PC-9 (cell line): ENCODE measurements around the gene PDE8A. TPM values are rescaled to one million over a fixed set of nuclear protein-coding genes. Genes with fewer than 3 reads are reported as not detected.

Experiments
- BruUV-seq: library from RNA; stranded (reverse); fragments of 400-500 nt; replicated peaks from 2 replicates; lab custom pipeline; 2021; lab: Mats Ljungman, UMichigan
- CTCF ChIA-PET: fragments of 300-600 bp; sonication (Branson Sonifier 250); formaldehyde crosslinking; loops from one replicate; lab custom pipeline; 2022; ENCODE audit warnings: antibody characterized with exemption; lab: Charles Lee
- POLR2A ChIA-PET: fragments of 300-600 bp; sonication (Branson Sonifier 250); formaldehyde crosslinking; loops from one replicate; lab custom pipeline; 2022; ENCODE audit warnings: antibody characterized with exemption; ENCODE audit not compliant: unreplicated experiment; lab: Charles Lee
- DNase-seq, 2 experiments: peaks; one replicate each; pipeline versions ENCODE4 v3.0.0 to v3.0.0-alpha.2; 2015 to 2022; ENCODE audit warnings: mixed read lengths in 1 of 2
- H2AFZ ChIP-seq: fragments of 200-600 bp; sonication (generic); 2 replicates; pipeline ENCODE4 v1.8.1; 2017; ENCODE audit warnings: antibody characterized with exemption
- H3F3A ChIP-seq: fragments of 200-600 bp; sonication (generic); 2 replicates; pipeline ENCODE4 v1.8.1; 2017; ENCODE audit warnings: antibody characterized with exemption, mild to moderate bottlenecking, low read depth; ENCODE audit not compliant: insufficient read depth
- H3K27ac ChIP-seq: fragments of 200-600 bp; sonication (generic); 2 replicates; pipeline ENCODE4 v1.6.1; 2016; ENCODE audit warnings: mixed run types
- H3K27me3 ChIP-seq: fragments of 200-600 bp; sonication (generic); 2 replicates; pipeline ENCODE4 v1.6.1; 2016; ENCODE audit warnings: low read depth, mixed run types; ENCODE audit not compliant: insufficient read depth
- H3K36me3 ChIP-seq: fragments of 200-600 bp; sonication (generic); 2 replicates; pipeline ENCODE4 v1.6.1; 2016; ENCODE audit warnings: low read depth, mixed run types
- H3K4me1 ChIP-seq: fragments of 200-600 bp; sonication (generic); replicated peaks from 2 replicates; pipeline ENCODE4 v1.6.1; 2016; ENCODE audit warnings: mixed run types; ENCODE audit not compliant: insufficient read depth
- H3K4me2 ChIP-seq: fragments of 200-600 bp; sonication (generic); 2 replicates; pipeline ENCODE4 v1.6.1; 2017; ENCODE audit warnings: mixed run types
- H3K4me3 ChIP-seq: fragments of 200-600 bp; sonication (generic); 2 replicates; pipeline ENCODE4 v1.6.1; 2016; ENCODE audit warnings: mixed run types
- H3K79me2 ChIP-seq: fragments of 200-600 bp; sonication (generic); 2 replicates; pipeline ENCODE4 v1.6.1; 2017; ENCODE audit warnings: low read depth, mixed run types
- H3K9me2 ChIP-seq: fragments of 200-600 bp; sonication (generic); 2 replicates; pipeline ENCODE4 v1.8.1; 2017; ENCODE audit warnings: mild to moderate bottlenecking; ENCODE audit not compliant: insufficient read depth
- H3K9me3 ChIP-seq: fragments of 200-600 bp; sonication (generic); 2 replicates; pipeline ENCODE4 v1.8.1; 2016; ENCODE audit warnings: low read depth; ENCODE audit not compliant: insufficient read depth
- H4K20me1 ChIP-seq: fragments of 200-600 bp; sonication (generic); 2 replicates; pipeline ENCODE4 v1.8.1; 2017; ENCODE audit not compliant: insufficient read depth
- CTCF ChIP-seq: fragments of 200-600 bp; sonication (generic); conservative IDR thresholded peaks from 2 replicates; pipeline ENCODE4 v1.6.1; 2017; ENCODE audit warnings: mixed run types, antibody characterized with exemption, mild to moderate bottlenecking, moderate library complexity
- EZH2 ChIP-seq: fragments of 200-600 bp; sonication (generic); IDR thresholded peaks from 2 replicates; pipeline ENCODE4 v1.8.0; 2017; ENCODE audit warnings: antibody characterized with exemption, low read depth
- intact Hi-C: fragments of 100-400 bp; cut with micrococcal nuclease; formaldehyde crosslinking; loops from one replicate; pipeline ENCODE4 v1.10.0; 2022; ENCODE audit not compliant: unreplicated experiment
- total RNA-seq: library from RNA; stranded (reverse); gene quantifications from 2 replicates; pipeline ENCODE4 v1.2.3, GENCODE V29; 2021

PDE8A gene
- total RNA-seq, 1 experiment from 2014 or later = 47.3 TPM

DNA sequence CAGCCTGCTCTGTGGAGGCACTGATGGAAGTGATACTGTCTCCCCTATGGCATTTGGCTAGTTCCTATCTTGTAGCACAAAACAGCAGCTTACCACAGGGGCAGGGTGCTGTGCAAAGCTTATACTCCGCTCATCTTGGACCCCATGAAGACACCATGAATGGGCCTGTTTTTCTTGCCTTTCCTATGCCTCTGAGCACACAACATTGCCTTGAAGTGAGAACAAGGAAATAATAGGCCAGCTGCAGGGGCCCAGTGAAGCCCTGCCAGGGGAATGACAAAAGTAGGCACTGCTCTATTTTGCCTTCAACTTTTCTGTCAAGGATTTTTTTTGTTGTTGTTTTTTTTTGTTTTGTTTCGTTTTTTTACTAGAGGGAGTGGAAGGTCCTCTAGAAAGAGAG lies 110.3 kb downstream of the PDE8A start:
- intact Hi-C loops = no loop called here
- no peaks in the 10 kb centered on the region for H4K20me1 ChIP-seq
- H3K9me2 ChIP-seq = no peaks in the 10 kb centered on the region
- ChIA-PET CTCF (no interaction called here), POLR2A (no interaction called here)
- no peaks in the 10 kb centered on the region for H3K79me2 ChIP-seq
- no peak overlapping the region for H3K4me2 ChIP-seq
- no peak for DNase-seq
- TF ChIP-seq EZH2 (no peak), CTCF (no peak)
- H3K36me3 ChIP-seq = peaks cover 4% of the 10 kb centered on the region; the same call in 1 of the 2 replicates
- no peak overlapping the region for H3K27ac ChIP-seq
- H3K27me3 ChIP-seq = no peaks in the 10 kb centered on the region
- no peak overlapping the region for H2AFZ ChIP-seq
- BruUV-seq = no TSS peak
- no peaks in the 10 kb centered on the region for H3K9me3 ChIP-seq
- no peak overlapping the region for H3K4me3 ChIP-seq
- H3K4me1 ChIP-seq = no peaks in the 10 kb centered on the region
- no peaks in the 10 kb centered on the region for H3F3A ChIP-seq

GRCh38 chr15:85094685-85095084 lies 113.0 kb downstream of the PDE8A start:
- H3K27ac ChIP-seq = no peak overlapping the region
- no peaks in the 10 kb centered on the region for H3K9me3 ChIP-seq
- H3K36me3 ChIP-seq = peaks cover 7% of the 10 kb centered on the region; the same call in 1 of the 2 replicates
- CTCF ChIA-PET = interaction anchor here (0.6 kb wide), 1 partner anchor 9 kb away, joined by 6 read pairs; no protein-coding TSS in a partner anchor
- H3K27me3 ChIP-seq = no peaks in the 10 kb centered on the region
- no peak for DNase-seq
- H3K4me3 ChIP-seq = no peak overlapping the region
- no peaks in the 10 kb centered on the region for H3K9me2 ChIP-seq
- H2AFZ ChIP-seq = no peak overlapping the region
- BruUV-seq = no TSS peak
- intact Hi-C loops = no loop called here
- H3K4me2 ChIP-seq = no peak overlapping the region
- H3K79me2 ChIP-seq = no peaks in the 10 kb centered on the region
- no peaks in the 10 kb centered on the region for H4K20me1 ChIP-seq
- POLR2A ChIA-PET = no interaction called here
- H3K4me1 ChIP-seq = no peaks in the 10 kb centered on the region
- TF ChIP-seq CTCF = no peak
- no peak for TF ChIP-seq EZH2
- H3F3A ChIP-seq = no peaks in the 10 kb centered on the region

GRCh38 chr15:85095566-85095965 lies 113.9 kb downstream of the PDE8A start:
- H3K9me3 ChIP-seq = no peaks in the 10 kb centered on the region
- no peak overlapping the region for H2AFZ ChIP-seq
- H3K27ac ChIP-seq = no peak overlapping the region
- H3K4me2 ChIP-seq = no peak overlapping the region
- ChIA-PET CTCF (no interaction called here), POLR2A (no interaction called here)
- H3F3A ChIP-seq = no peaks in the 10 kb centered on the region
- no TSS peak for BruUV-seq
- H3K9me2 ChIP-seq = no peaks in the 10 kb centered on the region
- no peaks in the 10 kb centered on the region for H4K20me1 ChIP-seq
- no peak for DNase-seq
- H3K27me3 ChIP-seq = no peaks in the 10 kb centered on the region
- no peaks in the 10 kb centered on the region for H3K4me1 ChIP-seq
- no peak for TF ChIP-seq EZH2
- no peak for TF ChIP-seq CTCF
- H3K79me2 ChIP-seq = no peaks in the 10 kb centered on the region
- intact Hi-C loops = no loop called here
- H3K36me3 ChIP-seq = peaks cover 7% of the 10 kb centered on the region; the same call in 1 of the 2 replicates
- H3K4me3 ChIP-seq = no peak overlapping the region
